GM12892 (cell line): ENCODE data around the gene CA14.

Source experiments
- DNase-seq: peaks from one replicate; pipeline ENCODE4 v3.0.0; 2011; ENCODE audit not compliant: insufficient read length
- FAIRE-seq: peaks from 2 replicates; lab custom pipeline; 2011; peaks lifted over from hg19 to GRCh38; lab: Jason Lieb, UNC
- POLR2A ChIP-seq: IDR thresholded peaks from 2 replicates; pipeline ENCODE4 v1.6.1; 2011; ENCODE audit warnings: low read depth, low read length, control low read depth
- POLR2AphosphoS5 ChIP-seq: IDR thresholded peaks from 2 replicates; pipeline ENCODE4 v1.6.1; 2011; ENCODE audit warnings: low read depth, low read length, control low read depth
- TAF1 ChIP-seq: IDR thresholded peaks from 2 replicates; pipeline ENCODE4 v1.6.1; 2011; ENCODE audit warnings: low read depth, mild to moderate bottlenecking, control low read depth, low read length, borderline replicate concordance

The CA14 gene

GRCh38 chr1:150268705-150269403, 11.3 kb downstream of the CA14 start, which contains the start of gene APH1A:
Gene APH1A, minus strand, starts transcription at chr1:150269016. Its CDS starts 206 bp downstream, at chr1:150268810.
- DNase-seq (peak; percentile 98), FAIRE-seq (peak; percentile 95)
- TF ChIP-seq POLR2AphosphoS5 (peak; percentile 34), POLR2A (peak; percentile 62), TAF1 (peak; percentile 47)

DNA sequence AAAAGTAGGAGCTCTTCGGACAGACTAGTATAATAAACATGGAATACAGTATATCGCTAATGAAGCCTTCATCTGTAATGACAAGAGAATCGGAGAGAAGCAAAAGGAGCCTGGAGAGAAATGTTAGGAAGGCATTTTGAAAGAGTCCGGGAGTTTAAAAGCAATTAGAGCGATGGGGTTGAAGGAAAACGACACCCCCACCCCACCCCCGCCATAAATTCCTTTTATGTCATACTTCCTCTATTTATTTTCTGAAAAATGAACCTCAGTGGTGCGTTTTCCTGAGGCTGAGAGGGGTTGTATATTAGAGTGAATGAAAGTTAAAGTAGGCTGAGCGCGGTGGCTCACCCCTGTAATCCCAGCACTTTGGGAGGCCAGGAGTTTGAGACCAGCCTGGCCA, 11.9 kb downstream of the CA14 start:
- FAIRE-seq (no peak), DNase-seq (no peak)
- no peak for TF ChIP-seq TAF1
- TF ChIP-seq POLR2A = no peak
- TF ChIP-seq POLR2AphosphoS5 = no peak

DNA sequence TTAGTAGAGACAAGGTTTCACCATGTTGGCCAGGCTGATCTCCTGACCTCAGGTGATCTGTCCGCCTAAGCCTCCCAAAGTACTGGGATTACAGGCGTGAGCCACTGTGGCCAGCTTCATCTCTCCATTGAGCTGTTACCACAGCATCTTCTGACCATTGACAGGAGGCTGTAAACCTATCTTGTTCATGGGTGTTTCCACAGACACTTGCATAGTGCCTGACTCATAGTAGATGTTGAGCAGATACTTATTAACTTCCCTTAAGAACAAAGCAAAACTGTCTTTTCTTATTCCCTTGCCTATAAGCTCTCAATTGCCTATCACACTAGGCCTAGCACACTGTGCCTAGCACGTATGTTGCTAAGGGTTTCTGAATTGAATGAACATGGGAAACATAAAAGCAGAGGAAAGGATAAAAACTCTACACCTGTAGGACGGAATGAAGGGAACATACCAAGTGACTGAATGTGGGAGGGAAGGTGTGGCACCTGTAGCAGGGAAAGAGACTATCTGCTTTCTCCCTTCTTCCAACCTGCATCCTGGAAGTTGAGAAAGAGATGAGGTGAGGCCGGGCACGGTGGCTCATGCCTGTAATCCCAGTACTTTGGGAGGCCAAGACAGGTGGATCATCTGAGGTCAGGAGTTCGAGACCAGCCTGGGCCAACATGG, 13.9 kb downstream of the CA14 start:
- FAIRE-seq (no peak), DNase-seq (no peak)
- TF ChIP-seq POLR2A (no peak), TAF1 (no peak), POLR2AphosphoS5 (no peak)

- TF ChIP-seq POLR2A = no peak
- no peak for TF ChIP-seq TAF1
- TF ChIP-seq POLR2AphosphoS5 = no peak
- DNase-seq = no peak
- FAIRE-seq = no peak
Observed at GRCh38 chr1:150273311-150273710, 15.7 kb downstream of the CA14 start.

DNA sequence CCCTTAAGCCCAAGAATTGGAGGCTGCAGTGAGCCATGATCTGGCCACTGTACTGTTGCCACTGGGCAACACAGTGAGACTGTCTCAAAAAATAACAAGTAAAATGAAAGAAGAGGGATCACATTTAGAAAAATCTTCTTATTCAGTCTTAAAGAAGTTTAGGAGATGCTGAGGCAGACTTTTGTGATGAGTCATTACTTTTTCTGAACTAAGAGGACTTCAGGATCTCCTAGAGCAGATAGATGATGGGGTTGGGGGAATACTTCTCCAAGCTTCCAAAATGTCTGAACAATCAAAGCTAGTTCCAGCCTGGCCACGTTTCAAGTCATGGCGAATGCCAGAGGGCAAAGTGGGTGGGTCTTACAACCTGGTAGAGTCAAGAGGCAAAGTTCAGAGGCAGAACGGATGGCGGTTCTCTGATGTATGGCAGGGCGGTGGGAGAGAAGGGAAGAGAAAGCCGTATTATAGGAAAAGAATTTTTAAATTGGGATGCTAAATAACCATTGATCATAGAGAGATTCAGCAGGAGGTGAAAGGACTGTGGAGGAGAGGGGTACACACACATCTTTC, 22.6 kb downstream of the CA14 start:
- DNase-seq = no peak
- TF ChIP-seq POLR2A (no peak), TAF1 (no peak), POLR2AphosphoS5 (no peak)
- FAIRE-seq = no peak

DNA sequence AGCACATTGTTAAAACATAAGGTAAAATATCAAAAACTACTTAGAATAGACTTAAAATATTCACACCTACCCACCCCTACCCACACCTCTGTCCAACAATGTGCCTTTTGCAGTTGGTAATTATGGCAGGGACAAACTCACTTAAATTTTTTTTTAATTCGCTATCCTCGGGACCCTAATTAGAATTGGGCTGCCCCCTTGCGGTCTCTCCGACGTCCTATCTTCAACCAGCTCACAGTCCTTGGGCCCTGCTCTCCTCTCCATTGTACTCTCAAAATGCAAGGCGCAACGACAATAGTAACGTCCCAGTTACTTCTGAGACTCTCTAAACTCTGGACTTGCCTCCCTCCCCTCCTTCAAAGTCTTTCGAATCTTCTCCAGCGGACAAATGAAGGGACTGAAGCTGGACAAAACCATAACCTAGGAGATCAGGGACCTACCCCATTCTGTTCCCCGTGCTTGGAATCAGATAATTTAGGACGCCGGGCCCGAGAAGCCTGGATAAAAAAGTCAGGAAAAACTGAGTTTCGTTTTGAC, 23.7 kb downstream of the CA14 start:
- no peak for DNase-seq
- FAIRE-seq = peak; percentile 21
- TF ChIP-seq POLR2A (no peak), TAF1 (no peak), POLR2AphosphoS5 (no peak)

GRCh38 chr1:150281758-150282557, 24.4 kb downstream of the CA14 start, which contains the start of gene CIART:
Gene CIART, plus strand, starts transcription at chr1:150282554. Its CDS starts 714 bp downstream, at chr1:150283268.
- no peak for TF ChIP-seq TAF1
- no peak for TF ChIP-seq POLR2A
- TF ChIP-seq POLR2AphosphoS5 = no peak
- DNase-seq (peak; percentile 39), FAIRE-seq (peak; percentile 86)

- TF ChIP-seq POLR2AphosphoS5 = no peak
- TF ChIP-seq TAF1 = no peak
- TF ChIP-seq POLR2A = no peak
- DNase-seq (no peak), FAIRE-seq (no peak)
Observed at GRCh38 chr1:150282558-150282958, 25.0 kb downstream of the CA14 start.

DNA sequence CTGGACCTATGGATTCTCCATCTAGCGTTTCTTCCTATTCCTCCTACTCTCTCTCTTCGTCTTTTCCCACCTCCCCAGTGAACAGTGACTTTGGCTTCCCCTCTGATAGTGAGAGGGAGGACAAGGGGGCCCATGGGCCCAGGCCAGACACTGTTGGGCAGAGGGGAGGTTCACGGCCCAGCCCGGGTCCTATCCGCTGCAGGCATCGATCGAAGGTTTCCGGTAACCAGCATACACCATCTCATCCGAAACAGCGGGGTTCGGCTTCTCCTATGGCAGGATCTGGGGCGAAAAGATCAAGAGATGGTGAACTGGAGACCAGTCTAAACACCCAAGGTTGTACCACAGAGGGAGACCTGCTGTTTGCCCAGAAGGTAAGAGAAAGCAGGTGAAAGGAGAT, 25.7 kb downstream of the CA14 start:
- DNase-seq = no peak
- TF ChIP-seq POLR2AphosphoS5 (no peak), TAF1 (no peak), POLR2A (no peak)
- FAIRE-seq = no peak

GRCh38 chr1:150288382-150288781, 30.8 kb downstream of the CA14 start:
- no peak for TF ChIP-seq POLR2A
- no peak for TF ChIP-seq POLR2AphosphoS5
- TF ChIP-seq TAF1 = no peak
- FAIRE-seq = no peak
- DNase-seq = no peak

GRCh38 chr1:150288822-150289221, 31.2 kb downstream of the CA14 start:
- TF ChIP-seq POLR2A = no peak
- no peak for TF ChIP-seq POLR2AphosphoS5
- TF ChIP-seq TAF1 = no peak
- FAIRE-seq = no peak
- DNase-seq = no peak
